NOMO-1 (cell line): ENCODE measurements around the gene RUNDC3A.

Experiments
- DNase-seq, 2 experiments: peaks; one replicate each; lab custom pipeline; 2025; ENCODE audit not compliant: unreplicated experiment in 2 of 2; lab: John Stamatoyannopoulos, UW

Gene RUNDC3A

DNA sequence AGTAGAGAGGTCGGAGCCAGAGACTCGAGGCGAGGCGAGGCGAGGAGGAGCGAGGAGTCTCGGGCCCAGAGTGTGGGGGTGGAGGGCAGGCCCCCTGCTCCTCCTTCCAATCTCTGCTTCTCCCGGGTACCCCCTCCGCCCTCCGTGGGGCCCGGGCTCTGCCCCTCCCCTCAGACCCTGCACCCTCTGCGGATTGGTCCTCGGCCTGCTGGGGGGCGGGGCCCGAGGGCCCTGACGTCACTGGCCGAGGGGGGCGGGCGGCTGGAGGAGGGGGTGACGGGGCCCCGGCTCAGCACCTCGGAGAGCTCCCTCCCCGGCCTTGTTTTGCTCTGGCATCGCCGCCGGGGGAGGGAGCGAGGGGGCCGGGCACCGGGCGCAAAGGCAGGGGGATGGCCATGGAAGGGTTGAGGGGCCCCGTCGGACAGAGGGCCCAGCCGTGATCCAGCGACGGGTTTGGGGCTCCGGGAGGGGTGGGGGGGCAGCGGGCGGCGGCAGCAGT lies at the start of gene RUNDC3A:
Gene RUNDC3A, plus strand, starts transcription at position 282 of the 499 bp plus-strand sequence. CDS start 232 bp downstream, outside the sequence.
- DNase-seq, result peak; percentile 43 to 70

DNA sequence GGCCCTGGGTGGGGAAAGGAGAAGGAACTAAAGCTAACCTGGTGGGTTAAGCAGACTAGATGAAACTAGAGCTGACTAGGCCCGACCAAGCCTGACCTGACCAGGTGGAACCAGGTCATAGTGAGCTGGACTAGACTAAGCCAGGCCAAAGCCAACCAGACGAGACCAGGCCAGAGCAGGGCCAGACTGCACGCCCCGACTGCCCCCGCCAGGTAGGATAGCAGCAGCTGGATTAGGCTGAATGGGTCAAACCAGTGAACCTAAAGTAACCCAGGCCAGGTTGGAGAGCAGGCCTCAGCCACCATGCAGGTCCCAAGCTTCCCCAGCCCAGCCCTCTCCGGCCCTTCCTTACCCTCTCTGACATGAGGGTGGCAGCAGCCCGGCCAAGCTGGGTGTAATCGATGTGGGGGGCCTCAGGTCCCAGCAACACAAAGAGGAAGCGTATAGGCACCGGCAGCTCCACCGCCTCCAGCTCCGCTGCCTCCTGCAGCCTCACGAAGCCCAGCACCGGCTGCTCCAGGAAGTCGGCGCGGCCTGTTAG lies 49.5 kb upstream of the RUNDC3A start:
- no peak for DNase-seq

DNA sequence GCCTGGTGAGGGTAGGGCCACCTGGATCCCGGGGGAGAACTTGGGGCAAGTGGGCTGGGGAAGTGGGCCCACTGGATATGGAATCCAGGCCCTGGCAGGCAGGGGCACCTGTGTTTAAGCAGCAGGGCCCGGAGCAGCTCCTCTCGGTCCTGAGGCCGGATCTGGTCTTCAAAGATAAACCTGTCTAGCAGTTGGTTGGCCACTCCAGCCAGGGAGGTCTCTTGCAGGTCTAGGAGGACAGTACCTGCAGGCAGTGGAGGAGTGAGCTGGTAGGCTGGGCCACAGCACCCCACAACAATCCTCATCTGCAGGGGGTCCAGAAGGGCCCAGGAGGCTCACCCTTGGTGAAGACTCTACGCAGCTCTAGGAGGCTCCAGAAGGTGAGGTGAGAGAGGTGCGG lies 48.1 kb upstream of the RUNDC3A start:
- DNase-seq, result no peak

DNA sequence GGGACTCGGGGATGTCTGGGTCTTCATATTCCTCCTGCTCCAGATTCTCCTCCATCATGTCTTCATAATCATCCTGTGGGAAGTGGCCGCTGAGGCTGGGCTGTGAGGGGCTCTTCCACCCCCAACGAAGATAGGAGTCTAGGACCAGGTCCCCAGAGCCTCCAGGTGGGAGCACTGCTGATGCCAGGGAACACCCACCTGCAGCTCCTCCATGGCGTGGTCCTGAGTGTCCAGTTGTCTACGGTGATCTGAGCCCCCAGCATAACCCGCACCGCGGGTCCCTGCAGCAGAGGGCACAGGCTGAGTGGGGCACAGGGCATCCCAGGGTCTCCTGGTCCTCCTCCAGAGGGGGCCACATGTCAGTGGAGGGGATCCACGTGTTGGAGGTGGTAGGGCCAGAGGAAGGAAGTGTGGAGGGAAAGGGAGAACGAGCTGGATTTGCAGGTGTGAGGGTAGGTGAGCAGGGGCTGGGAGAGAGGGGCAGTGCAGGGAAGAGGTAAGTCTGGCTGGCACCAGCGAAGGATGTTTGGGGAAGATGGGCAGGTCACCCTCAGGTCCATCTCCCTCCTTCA lies 45.7 kb upstream of the RUNDC3A start:
- DNase-seq, result no peak

DNA sequence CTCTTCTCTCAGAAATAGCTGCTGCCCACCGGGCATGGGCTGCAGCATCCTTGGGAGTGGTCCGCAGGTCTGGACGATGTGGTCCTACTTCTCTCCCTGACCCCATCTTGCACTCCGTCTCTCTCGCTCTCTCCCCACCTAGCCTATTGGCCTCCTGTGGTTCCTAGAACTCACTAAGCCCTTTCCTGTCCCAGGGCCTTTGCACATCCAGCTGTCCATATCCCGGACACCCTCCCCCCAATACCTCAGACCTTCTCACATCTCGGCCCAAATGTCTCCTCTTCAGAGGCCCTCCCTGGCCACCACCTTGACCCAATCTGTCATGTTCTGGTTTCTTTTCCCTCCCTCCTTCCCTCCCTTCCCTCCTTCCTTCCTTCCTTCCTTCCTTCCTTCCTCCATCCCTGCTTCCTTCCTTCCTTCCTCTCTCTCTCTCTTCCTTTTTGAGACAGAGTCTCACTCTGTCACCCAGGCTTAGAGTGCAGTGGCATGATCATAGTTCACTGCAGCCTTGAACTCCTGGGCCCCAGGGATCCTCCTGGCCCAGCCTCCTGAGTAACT lies 45.0 kb upstream of the RUNDC3A start:
- no peak for DNase-seq

DNA sequence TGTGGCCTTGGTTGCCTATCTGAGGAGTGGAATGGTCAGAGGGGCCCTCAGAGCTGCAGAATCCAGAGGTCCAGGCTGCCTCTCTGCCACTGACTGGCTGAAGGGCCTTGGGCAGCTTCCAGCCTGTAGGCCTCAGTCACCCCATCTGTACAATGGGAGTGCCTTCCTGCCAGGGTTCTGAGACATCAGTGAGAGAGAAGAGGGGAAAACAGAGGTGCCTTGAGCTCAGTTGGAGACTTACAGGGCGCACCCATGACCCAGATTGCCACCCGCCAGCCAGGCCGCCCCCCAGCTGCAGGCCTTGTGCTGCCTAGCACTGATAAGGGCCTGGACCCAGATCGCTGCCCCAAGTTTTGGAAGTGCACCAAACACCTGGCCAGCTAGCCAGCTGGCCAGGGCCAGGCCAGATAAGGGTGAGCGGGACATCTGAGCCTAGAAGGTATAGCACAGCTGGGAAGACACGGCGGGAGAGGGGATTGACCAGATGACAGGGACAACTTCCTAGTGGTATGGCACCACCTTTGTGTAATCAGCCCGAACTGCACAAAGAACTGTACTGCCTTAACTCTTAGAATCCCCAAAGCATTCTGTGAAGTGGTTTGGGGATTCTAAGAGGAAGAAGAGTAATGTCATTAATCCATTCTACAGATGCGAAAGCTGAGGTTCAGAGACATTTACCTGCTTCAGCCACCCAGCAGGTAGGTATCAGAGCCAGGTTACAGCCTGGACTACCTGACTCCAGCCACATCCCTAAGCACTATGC lies 41.8 kb upstream of the RUNDC3A start:
- DNase-seq, result no peak

DNA sequence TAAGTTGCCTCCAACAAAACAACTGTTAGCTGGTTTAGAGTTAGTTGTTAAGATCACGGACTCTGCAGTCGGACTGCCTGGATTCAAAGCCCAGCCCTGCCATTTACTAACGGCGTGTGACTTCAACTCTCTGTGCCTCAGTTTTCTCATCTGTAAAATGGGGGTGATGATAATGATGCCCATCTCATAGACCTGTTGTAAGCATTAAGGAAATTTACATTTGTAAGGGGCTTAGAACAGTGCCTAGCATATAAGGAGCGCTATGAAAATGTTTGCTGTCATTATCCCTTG lies 41.3 kb upstream of the RUNDC3A start:
- DNase-seq, result no peak

DNA sequence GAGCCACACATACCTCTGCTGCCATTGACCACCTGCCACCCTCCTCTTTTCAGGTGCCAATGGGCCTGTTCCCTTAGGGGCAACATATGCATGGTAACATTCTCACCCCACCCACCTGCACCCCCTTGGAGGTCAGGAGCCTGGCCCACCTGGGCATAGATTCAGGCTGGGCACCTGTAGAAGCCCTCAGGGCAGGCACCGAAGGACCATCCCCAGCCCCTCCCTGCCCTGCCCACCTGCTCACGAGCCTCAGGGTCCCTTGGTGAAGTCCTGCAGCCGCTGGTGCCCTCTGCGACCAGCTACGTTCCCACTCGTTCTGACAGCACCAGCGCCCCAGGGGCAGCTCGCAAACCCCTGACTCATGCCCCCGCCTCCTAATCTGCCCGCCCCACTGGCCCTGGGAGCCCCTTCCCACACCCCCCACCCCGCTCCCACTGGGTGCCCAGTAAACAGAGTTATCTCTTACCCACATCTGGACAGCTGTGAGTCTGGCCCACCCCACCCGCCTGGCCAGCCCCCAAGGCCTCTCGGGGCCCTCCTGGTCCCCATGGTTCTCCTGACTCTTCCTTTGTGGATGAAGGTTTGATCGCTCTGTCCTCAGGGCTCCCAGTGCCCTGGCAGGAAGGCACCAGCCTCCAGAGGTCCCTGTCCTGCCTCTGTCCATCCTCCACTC lies 40.4 kb upstream of the RUNDC3A start, which contains the start of gene SLC4A1:
Gene SLC4A1, minus strand, starts transcription at position 318 of the 673 bp plus-strand sequence. CDS start 5,269 bp downstream, outside the sequence.
- no peak for DNase-seq

DNA sequence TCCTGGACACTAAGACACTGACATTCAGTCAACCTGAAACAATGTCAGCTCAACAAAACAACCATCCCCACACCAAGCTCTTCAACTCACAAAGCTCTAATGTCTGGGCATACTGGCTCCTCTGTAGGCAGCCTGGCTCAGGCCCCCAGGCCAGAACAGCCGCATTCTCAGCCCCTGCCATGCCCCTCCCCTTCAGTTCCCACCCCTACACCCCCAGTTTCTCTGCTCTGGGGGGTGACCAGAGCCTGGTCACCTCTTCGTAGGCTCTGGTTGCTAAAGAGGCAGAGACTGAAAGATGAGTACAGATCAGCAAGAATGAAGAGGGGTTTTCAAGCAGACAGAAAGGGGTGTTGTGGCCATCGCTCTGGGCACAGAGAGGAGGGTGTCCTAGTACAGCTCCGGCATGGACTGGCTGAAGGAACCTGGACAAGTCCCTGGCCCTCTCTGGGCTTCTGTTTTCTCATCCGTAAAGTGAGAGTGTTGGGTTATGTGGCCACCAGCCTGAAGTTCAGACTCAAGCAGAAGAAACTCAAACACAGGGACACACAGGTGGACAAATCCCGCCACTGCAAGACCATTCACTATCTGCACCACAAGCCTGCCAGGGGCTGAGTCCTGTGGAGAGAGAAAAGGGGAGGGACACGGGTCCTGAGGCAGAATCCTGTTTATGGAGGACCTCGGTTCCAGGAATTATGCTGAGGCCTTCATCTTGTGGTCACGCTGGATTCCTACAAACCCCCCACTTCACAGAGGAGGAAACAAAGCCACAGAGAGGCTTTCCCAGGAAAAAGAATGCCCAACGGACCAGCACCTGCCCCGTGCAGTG lies 39.5 kb upstream of the RUNDC3A start:
- DNase-seq, result no peak

DNA sequence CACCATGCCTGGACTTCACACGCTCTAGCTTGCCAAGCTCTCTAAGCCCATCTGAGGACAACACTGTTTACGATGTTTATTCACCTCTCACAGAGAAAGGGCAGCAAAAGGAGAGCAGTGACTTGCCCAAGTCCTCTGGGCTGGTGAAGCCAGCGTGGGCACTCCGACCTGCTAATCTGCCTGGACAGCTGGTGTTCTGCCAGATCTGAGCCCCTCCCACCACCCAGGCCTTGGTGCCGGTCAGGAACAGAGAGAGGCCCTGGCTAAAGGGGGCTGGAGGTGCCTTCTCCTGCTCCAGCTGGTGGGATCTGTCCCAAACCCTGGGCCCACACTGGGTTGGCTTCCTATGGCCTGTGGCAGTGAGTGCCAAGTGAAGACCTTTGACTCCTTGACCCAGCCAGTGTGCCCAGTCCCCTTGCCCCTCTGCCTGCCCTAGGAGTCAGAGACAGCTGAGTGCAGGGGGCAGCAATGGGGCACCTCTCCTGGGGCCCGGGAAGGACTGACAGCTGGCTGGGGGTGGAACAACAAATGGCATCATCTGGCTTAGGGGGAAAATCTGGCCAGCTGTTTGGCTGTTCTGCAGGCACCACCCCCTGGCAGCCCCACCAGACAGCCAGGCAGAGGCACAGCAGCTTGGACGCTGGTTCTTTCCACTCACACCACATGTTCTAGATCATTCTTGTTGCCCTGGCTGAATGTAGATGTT lies 38.7 kb upstream of the RUNDC3A start:
- no peak for DNase-seq

DNA sequence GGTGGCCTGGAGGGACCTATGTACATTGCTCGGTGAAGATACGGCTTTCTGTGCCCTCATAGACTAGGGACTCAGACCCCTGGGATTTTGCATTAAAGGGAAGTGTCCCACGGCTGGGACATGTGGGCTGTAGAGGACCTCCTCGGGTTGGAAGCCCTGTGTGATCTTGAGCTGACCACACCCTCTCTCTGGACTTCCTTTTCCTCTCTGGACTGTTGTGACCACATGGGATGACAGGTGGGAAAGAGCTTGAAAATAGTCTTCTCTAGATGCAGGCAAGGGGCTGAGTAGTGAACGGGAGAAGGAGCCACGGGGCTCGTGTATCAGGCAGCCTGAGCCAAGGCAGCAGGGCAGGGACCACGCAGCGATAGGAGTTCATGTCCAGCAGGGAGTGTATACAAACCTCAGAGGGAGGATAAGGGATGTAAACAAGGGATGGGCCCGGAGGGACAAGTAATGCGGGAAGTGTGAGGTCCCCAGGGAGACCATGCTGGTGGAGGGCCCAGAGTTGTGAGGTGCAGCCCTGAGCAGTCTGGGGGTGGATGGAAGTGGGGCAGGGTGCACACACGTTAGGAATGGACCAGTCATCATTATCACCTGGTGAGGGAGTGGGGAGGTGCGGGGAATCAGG lies 36.0 kb upstream of the RUNDC3A start:
- DNase-seq, result no peak

DNA sequence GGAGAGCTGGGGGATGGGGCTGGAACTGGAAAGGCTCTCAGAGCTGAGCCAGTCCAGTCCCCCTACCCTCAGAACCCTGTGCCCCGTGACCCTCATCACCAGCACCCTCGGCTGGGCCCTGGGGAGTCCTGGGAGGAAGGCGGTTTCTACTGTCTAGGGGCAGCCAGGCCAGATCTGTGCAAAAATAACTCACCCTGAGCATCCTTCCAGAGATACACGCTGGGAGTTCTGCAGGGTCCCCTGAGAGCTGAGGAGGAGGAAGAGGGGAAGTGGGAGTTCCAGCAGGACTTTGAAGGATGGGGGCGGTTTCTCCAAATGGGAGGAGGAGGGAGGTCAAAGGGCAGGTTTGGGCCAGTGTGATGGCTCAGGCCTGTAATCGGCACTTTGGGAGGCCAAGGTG lies 35.4 kb upstream of the RUNDC3A start:
- no peak for DNase-seq

DNA sequence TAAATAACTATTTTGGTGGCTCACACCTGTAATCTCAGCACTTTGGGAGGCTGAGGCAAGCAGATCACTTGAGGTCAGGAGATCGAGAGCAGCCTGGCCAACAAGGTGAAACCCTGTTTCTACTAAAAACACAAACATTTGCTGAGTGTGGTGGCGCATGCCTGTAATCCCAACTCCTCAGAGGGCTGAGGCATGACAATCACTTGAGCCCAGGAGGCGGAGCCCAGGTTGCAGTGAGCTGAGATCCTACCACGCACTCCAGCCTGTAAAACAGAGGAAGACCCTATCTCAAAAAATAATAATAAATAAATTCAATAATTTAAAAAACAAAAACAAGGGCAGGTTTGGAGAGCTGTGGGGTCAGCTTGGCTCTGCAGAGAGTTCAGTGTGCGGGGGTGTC lies 34.8 kb upstream of the RUNDC3A start:
- DNase-seq, result no peak

DNA sequence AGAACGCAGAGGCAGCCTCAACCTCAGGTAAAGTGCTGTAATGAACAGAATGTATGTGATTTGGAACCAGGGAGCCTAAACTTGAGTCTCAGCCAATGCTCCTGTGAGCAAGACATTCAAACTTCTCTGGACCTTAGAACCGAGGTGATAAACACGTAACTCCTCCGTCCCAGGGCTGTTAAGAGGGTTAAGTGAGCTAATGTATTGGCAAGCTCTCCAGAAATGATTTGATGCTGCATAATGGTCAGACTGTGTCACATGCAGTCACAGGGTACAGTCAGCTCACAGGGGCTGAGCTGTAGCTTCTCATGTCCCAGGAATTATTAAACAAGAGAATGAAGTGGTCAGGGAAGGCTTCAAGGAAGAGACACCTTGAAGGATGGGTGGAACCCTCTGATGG lies 30.4 kb upstream of the RUNDC3A start:
- DNase-seq, result no peak

DNA sequence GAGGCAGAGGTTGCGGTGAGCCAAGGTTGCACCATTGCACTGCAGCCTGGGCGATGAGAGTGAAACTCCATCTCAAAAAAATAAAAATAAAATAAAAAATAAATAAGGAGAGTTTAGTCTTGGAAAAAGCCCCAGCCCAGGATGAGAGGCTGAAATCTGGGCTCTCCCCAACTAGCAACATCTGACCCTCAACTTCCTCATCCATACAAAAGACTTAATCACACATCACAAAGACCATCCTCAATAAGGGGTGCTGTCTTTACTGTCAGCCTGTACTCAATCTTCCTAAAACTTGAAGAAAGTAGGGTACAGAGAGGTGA lies 29.1 kb upstream of the RUNDC3A start:
- no peak for DNase-seq

DNA sequence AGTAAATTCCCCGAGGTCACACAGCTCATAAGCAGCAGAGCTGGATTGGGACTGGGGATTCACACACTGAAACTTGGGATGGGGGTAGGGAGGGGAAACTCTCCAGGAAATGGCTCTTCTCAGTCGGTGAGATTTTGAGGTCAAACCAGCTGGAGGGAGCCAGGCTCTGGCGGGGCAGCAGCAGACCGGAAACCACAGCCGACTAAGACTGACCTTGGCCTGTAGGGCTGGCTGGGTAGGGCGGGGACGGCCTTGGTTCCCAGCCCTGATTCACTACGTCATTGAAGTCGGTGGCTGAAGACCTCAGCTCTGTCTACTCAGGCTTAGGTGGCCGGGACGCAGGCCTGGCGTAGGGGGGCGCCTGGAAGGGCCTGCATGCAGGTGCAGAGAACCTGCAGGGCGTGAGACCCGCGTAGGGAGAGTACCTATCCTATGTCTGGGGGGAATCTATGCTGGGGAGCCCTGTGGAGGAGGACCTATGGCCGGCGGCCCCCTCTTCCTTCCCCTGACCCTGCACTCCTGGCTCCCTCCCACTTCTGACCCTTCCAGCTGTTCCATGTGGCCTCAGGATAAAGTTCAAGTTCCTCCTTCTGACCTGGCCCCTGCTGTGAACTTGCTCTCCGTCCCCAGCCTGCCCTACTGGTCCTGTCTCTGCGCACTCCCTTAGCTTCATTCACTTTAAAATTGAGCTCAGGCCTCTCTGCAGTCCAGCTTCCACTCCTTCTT lies 28.6 kb upstream of the RUNDC3A start:
- DNase-seq, result peak; percentile 75 to 77

DNA sequence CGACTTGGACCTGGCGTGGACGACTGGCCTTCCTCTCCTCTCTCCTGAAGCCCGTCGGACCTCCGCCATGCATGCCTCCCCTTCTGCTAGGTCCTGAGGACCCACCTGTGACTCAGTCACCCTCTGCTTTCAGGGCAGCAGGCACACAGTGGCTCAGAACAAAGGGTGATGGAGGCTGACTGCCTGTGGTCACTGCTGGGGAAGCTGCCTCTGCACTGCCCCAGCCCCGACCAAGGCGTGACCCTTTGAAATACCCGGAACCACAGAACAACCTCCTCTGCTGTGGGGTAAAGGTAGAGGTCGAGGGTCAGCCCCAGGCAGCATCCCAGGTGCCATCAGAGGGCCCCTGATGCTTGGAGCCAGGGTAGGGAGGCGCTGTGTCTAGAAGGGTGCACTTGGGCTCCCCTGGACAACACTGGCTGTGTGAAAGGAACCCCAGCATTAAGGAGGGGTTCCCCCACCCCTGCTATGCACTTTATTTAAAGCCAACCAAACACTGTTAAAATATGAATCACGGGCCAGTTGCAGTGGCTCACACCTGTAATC lies 27.9 kb upstream of the RUNDC3A start:
- DNase-seq, result no peak

DNA sequence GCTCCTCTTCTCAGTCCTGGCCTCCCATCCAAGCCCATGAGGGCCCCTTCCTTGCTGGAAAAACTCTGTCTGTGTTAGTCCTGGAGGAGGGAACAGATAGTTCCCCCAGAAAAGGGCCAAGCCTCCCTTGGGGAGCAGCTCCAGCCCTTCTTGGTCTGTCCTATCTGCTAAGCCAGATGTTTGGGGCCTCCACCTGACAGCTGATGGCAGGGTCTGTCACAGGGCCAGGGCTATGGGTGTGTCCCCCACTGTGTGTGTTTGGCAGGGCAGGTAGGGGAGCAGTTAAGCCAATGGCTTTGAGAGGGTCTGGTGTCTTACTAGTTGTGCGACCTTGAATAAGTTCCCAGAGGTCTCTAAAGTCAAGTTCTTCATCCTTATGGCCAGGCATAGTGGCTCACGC lies 26.8 kb upstream of the RUNDC3A start:
- no peak for DNase-seq

DNA sequence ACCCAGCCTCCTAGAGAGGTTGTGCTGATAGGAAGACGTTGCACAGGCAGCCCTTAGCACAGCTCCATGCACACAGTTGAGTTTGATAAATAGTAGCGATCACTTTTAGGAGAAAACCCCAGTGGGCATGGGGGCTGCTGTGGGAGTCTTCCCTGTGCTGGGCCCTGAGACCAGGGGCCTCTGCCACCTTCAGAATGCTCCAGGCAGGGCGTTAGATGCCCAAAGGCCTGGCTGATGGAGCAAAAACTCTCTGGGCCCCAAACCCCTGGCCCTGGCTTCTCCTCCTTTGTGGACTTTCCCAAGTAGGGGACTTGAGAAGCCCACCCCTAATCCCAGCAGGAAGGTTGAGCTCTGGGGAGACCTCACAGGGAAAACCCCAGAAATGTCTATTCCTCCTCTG lies 26.1 kb upstream of the RUNDC3A start:
- no peak for DNase-seq
